ENCODE data around the gene C1orf52. TPM values are rescaled to one million over a fixed set of nuclear protein-coding genes. Genes with fewer than 3 reads are reported as not detected.
"Not testable (repeated sequence)": the region's sequence is repeated elsewhere in the genome, so short reads cannot be mapped to it uniquely, and the experiment has no call there.

Gene C1orf52
- total RNA-seq, 1 donor from 2014 or later, result 23.4 TPM

- H3K27me3 ChIP-seq (ENCODE audit: low read depth), result no peaks in the 10 kb centered on the region
- TF ChIP-seq CTCF (IDR thresholded peaks at IDR 0.05), result no peak
- H3K9me3 ChIP-seq, result no peaks in the 10 kb centered on the region
- no peak overlapping the region for H3K27ac ChIP-seq
- no peak overlapping the region for H3K4me3 ChIP-seq
- intact Hi-C loops (cut with DNase I), result no loop called here
- DNase-seq, result no peak
- peaks cover 18% of the 10 kb centered on the region for H3K4me1 ChIP-seq
- ATAC-seq, result no peak
- peaks cover 32% of the 10 kb centered on the region for H3K36me3 ChIP-seq
These were observed 3.5 kb upstream of the C1orf52 start for GRCh38 chr1:85262985-85263384.

DNA sequence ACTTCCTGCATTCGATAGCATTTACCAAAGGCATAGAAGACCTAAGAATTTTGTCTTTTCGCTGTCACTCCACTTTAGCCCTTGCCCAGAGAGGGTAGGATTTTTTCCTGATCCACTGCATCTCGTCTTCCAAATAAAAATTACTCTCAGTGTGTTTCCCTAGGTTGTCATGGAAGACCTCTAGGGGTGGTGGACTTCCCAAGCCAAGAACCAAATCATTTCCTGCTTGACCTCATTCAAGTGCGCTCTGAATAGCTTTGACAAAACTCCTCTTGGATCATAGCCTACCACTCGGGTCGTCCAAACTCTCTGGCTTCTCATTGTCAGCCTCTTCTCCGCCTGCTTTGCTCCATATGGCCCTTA, 431 bp upstream of the C1orf52 start:
- no peaks in the 10 kb centered on the region for H3K27me3 ChIP-seq (ENCODE audit: low read depth)
- H3K4me1 ChIP-seq, result peaks cover 34% of the 10 kb centered on the region
- H3K4me3 ChIP-seq, result peak overlapping the region; percentile 97
- peak overlapping the region; percentile 89 for H3K27ac ChIP-seq
- H3K9me3 ChIP-seq, result no peaks in the 10 kb centered on the region
- intact Hi-C loops (cut with DNase I), result loop anchor here (10.0 kb wide), 2 partner anchors 145 to 315 kb away; no protein-coding TSS in a partner anchor
- H3K36me3 ChIP-seq, result peaks cover 28% of the 10 kb centered on the region
- peak; percentile 47 for TF ChIP-seq CTCF (IDR thresholded peaks at IDR 0.05)
- DNase-seq (no peak), ATAC-seq (peak; percentile 57 to 60)

DNA sequence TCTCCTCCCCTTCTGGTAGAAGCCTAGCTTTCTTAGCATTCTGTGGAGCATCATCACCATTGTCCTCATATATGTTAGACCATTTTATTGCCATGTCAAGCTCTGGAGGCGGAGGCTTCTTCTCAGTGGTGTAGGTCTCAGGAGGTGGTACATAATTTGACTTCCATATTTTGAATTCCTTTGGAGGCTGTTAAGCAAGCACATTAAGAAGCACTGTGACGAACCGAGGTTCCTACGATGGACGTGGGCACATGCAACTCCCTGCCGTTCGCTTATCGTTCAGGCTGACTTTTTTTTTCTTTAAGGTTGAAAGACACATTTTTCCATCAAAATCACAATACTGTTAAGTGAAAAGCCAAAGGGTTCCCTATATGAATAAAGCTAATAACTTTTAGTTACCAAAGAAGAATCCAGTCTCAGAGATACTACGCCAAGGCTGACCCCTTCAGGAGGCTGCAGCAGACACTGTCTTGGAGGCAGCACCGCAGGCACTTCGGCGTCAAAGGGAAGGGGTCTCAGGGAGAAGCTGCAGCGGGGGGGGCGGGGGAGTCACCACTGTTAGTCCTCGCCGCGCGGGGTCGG, 835 bp downstream of the C1orf52 start:
- Histone ChIP-seq H3K36me3 (peaks cover 37% of the 10 kb centered on the region), H3K4me1 (peaks cover 43% of the 10 kb centered on the region), H3K27ac (peak overlapping the region; percentile 89), H3K4me3 (peak overlapping the region; percentile 97), H3K27me3 (ENCODE audit: low read depth) (no peaks in the 10 kb centered on the region), H3K9me3 (no peaks in the 10 kb centered on the region)
- DNase-seq, result no peak
- intact Hi-C loops (cut with DNase I), result loop anchor here (10.0 kb wide), 2 partner anchors 144 to 314 kb away; no protein-coding TSS in a partner anchor
- ATAC-seq, result peak in 1 of 2 donors; percentile 34
- TF ChIP-seq CTCF (IDR thresholded peaks at IDR 0.05), result no peak

GRCh38 chr1:85249042-85249441, 10.4 kb downstream of the C1orf52 start:
- DNase-seq; H3K4me3 ChIP-seq; H3K4me1 ChIP-seq; H3K27ac ChIP-seq; H3K9me3 ChIP-seq; H3K27me3 ChIP-seq (ENCODE audit: low read depth); intact Hi-C loops (cut with DNase I); ATAC-seq: not testable (repeated sequence)
- H3K36me3 ChIP-seq, result peaks cover 29% of the 10 kb centered on the region

- Histone ChIP-seq H3K9me3 (no peaks in the 10 kb centered on the region), H3K4me3 (no peak overlapping the region), H3K4me1 (peaks cover 7% of the 10 kb centered on the region), H3K27ac (no peak overlapping the region), H3K36me3 (no peaks in the 10 kb centered on the region), H3K27me3 (ENCODE audit: low read depth) (no peaks in the 10 kb centered on the region)
- intact Hi-C loops (cut with DNase I), result no loop called here
- DNase-seq (no peak), ATAC-seq (no peak)
- no peak for TF ChIP-seq CTCF (IDR thresholded peaks at IDR 0.05)
These were observed 13.6 kb downstream of the C1orf52 start for GRCh38 chr1:85245891-85246290.

DNA sequence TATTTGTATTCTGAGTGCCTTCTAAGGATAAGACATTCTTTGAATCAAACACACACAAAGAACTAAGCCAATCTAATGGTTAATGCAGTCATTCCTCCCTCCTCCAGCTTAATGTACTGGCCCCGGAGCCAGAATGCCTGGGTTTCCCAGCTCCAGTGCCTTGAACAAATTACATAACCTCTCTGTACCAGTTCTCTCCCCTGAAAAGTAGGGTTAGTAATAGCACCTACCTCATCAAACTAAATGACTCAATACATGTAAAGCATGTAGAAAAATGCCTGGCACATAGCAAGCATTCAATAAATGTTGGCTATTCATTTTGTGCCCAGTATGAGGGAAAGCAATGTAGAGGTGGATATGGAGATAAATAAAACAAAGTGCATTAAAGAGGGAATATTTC, 14.0 kb downstream of the C1orf52 start:
- no peak for DNase-seq
- no peaks in the 10 kb centered on the region for H3K27me3 ChIP-seq (ENCODE audit: low read depth)
- intact Hi-C loops (cut with DNase I), result no loop called here
- TF ChIP-seq CTCF (IDR thresholded peaks at IDR 0.05), result no peak
- H3K4me3 ChIP-seq, result no peak overlapping the region
- H3K36me3 ChIP-seq, result no peaks in the 10 kb centered on the region
- no peak overlapping the region for H3K27ac ChIP-seq
- peaks cover 11% of the 10 kb centered on the region for H3K4me1 ChIP-seq
- peak in 1 of 2 donors; percentile 23 for ATAC-seq
- H3K9me3 ChIP-seq, result no peaks in the 10 kb centered on the region

Data from lower lobe of right lung (tissue), 2 donors.